ENCODE results near the gene TCAF1.
A peak's percentile ranks its signal among the peaks of the same experiment; 100 is the strongest.
"Not testable (repeated sequence)": the region's sequence is repeated elsewhere in the genome, so short reads cannot be mapped to it uniquely, and the experiment has no call there.

The TCAF1 gene

DNA sequence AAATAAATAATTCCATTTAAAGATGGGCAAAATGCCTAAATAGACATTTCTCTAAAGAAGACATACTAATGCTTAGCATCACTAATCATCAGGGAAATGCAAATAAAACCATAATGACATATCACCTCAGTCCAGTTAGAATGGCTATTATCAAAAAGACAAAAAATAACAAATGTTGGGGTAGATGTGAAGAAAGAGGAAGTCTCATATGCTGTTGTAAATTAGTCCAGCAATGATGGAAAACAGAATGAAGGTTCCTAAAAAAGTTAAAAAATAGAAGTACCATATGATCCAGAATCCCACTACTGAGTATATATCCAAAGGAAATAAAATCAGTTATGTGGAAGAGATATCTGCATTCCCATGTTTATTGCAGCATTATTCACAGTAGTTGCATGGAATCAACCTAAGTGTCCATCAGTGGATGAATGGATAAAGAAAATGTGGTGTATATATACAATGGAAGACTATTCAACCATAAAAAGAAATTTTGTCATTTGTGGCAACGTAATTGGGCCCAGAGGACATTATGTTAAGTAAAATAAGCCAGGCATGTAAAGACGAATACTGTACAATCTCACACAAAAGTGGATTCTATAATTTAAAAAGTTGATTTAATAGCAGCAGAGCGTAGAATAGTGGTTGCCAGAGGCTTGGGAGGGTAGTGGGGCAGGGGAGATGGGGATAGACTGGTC, 52.0 kb downstream of the TCAF1 start:
- no peak for DNase-seq

DNA sequence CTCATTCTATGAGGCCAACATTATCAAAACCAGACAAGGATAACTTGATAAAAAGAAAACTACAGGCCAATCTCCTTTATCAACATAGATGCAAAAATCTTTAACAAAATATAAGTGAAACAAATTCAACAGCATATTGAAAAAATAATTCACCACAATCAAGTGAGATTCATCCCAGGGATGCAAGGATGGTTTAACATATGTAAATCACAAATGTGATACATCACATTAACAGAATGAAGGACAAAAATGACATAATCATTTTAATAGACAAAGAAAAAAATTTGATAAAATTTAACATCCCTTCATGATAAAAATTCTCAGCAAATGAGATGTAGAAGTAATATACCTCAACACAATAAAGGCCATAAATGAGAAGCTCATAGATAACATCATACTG, 53.8 kb downstream of the TCAF1 start:
- DNase-seq, result no peak

DNA sequence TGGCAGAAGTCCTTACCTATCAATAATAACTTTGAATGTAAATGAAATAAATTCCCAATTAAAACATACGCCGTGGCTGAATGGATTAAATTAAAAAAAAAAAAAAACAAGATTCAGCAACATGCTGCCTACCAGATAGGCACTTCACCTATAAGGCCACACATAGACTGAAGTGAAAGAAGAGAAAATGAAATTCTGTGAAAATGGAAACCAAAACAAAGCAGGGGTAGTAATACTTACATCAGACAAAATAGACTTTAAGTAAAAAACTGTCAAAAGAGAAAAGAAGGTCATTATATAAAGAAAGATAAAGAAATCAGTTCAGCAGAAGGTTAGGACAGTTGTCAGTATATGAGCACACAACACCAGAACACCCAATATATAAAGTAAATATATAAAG, 55.3 kb downstream of the TCAF1 start:
- DNase-seq, result peak; percentile 8

DNA sequence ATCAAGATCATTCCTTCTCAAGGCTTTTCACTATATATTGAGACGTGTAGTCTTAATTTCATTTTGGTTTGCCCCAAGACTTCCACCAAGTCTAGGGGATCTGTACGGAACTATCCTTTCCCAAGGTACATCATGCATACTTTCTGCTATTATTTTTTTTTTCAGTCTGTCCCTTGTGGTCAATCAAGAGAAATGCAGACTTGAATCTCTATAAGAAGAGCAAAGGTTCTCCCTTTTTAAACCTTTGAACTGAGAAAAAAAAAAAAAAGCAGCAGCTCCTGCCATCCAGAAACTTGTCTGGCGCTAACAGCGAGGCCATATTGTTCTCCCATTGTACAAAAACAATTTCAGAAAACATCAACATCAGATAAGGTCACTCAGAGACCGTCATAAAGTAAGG, 60.3 kb downstream of the TCAF1 start:
- not testable (repeated sequence) for DNase-seq

DNA sequence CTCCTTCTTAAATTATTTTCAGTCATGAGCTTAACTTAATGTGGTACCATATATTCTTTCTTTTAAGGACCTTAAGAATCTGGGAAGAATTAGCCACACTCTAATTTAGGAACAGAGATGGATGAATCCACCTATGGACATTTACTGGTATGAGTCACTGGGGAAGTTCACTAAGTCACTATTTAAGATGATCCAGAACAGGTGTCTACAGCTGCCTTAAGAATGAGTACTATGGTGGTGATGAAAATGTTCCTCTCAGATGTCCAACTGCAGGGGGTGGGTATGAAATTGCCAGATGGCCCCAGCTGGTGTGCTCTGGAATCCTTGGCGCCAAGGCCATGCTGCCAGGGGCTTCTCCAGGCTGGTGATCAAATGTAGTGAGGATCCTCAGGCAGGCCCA, 61.9 kb downstream of the TCAF1 start:
- not testable (repeated sequence) for DNase-seq

DNA sequence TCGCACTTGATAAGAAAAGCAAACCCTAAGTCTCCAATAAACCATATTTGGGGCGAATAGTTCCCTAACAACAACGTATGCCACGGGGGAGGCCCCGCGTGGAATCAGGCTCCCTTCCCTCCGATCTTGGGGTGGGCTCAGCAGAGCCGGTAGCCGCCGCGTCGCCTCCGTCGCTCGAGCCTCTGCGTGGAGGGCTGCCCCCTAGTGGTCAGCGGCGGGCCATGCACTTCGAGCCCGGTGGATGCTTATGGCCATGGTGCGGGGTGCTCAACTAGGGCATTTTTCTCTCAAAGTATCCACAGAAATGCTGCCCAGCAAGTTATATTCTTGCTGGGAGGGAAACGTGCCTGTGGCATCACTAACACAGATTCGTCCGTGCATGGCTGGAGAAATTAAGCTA, 64.8 kb downstream of the TCAF1 start:
- not testable (repeated sequence) for DNase-seq

DNA sequence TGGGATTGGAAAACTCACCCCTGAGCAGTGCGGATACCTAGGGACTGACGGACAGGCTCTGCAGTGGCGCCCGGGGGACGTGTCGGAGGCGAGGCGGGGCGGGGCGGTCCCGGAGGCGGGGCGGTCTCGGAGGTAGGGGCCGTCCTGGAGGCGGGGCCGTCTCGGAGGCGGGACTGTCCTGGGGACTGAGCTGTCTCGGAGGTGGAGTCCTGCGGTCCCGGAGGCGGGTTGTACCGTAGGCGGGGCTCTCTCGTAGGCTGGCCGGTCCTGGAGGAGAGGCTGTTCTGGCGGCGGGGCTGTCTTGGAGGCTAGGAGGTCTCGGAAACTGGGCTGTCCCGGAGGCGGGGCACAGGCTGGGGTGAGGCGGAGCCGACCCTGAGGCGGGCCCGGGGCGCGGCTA, 65.4 kb downstream of the TCAF1 start:
- not testable (repeated sequence) for DNase-seq

DNA sequence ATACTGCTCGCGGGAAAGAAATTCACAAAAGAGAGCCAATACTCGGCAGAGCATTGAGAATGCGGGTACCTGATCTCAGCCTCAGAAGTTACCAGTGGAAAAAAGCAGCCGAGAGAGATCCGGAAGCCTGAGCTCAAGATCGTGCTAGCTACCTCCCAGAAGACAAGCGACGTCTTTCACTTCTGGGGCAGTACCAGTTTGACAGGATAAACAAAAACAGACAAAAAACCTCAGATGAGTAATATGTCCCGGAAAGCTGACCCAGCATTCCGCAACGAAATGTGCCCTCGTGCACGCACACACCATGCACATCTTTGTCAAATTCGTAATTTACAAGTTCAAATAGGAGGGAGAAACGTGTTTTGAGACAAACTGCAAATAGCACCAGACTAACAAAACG, 65.9 kb downstream of the TCAF1 start:
- not testable (repeated sequence) for DNase-seq

DNA sequence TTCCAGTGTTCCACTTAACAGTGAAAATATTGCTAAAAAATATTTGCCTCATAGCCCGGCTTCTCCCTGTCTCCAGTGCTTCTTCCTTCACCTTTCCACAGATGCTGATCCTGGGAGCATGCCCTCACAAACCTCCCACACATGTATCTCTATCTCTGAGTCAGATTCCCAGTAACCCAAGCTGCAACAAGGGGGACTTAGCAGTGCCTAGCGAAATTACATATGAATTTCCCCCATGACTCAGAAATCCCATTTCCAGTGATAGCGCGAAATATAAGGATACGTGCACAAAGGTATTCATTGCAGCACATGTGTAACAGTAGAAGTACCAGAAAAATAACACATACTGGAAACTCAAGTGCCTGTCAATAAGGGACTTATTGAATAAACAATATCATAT, 75.4 kb downstream of the TCAF1 start:
- not testable (repeated sequence) for DNase-seq

DNA sequence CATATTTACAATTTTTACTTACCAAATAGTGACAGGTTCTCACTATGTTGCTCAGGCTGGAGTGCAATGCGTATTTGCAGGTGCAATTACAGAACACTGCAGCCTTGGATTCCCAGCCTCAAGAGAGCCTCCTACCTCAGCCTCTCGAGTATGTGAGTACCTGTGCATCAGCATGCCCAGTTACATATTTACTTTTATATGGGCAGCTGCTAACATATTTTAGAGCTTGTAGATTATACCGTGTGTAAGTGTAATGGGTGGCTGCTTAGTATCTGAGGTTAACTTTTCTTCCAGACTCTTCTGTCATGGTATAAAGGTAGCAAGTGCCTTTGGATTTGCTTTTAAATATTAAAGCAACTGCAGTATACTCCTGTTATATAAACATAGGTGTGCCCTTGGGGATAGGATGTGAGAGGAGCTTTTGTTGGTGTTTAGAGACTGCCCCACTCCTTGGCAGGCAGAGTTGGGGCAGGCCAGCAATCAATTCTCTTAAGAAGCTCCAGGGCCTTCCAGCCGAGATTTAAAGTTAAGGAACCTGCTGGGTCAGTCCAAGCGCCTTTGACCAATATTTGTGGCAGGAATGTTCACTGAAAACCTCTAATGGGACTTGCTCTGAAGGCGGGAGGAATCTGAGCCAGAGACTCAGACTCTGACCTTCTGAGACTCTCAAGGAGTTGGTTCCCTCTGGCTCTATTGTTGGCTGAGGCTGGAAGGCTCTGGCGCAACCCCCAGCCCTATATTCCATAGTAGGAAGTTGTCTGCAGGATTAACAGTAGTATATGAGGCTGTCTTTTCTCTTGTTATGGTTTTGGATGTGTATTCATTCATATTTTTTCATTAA, 77.5 kb downstream of the TCAF1 start:
- not testable (repeated sequence) for DNase-seq

DNA sequence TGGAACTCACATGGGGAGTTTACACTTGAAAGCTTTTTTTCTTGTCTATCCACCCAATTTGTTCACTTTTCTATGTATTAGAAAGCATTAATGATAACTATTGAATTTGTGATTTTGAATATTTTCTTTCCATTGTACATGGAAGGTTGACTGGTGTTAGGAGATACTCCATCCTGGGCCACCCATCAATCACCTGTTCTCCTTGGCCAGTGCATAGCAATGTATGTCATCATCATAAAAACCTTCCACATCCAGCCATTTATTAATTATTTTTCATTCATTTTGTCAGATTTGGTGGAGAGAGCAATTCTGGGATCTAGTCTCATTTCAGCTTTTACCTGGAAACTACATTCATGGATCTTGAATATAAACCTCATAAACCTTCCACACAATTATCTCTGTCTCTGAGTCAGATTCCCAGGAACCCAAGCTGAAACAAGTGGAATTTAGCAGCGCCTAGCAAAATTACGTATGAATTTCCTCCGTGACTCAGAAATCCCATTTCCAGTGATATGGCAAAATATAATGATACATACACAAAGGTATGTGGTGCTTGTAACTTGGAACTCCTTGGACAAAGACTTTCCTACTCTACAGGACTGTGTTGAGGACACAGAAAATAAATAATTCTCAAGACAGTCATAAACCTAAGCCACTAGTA, 78.2 kb downstream of the TCAF1 start:
- DNase-seq, result not testable (repeated sequence)

DNA sequence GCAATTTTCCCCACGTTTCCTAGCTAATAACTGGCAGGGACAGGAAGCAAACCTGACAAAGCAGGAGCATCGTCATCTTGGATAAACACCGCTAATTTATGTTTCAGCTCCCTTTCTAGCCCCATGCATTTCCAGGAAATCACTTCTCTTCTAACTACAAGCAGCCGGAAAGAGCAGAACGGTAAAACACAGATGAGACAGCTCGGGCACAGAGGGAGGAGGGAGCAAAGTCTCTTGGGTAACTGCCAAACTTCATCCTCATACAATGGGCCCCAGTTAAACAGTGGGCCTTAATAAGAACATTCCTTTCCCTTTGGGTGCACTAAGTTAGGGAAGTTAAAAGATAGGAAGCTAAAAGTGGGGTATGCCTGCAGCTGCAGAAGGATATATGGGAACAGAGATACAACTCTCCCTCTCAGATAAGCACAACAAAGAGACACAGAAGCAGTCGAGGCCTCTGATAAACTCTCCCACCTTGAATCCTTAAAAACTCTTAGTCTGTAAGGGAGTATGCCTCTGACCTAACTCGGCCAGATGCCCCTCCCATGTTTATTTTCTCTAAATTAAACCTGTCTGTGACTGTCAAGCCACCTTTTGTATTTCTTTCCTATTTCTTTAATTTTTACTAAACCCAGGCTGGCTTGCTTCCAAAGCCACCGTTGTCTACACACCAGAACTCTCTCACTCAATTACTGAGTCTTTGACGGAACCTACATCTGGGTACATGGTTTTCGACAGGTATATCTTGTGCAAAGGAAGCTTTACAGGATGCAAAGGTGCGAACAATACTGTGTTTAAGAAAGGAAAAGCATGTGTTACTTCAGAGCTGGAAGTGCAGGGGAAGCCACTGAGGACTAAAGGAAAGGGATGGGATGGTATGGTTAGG, 80.3 kb downstream of the TCAF1 start:
- not testable (repeated sequence) for DNase-seq

DNA sequence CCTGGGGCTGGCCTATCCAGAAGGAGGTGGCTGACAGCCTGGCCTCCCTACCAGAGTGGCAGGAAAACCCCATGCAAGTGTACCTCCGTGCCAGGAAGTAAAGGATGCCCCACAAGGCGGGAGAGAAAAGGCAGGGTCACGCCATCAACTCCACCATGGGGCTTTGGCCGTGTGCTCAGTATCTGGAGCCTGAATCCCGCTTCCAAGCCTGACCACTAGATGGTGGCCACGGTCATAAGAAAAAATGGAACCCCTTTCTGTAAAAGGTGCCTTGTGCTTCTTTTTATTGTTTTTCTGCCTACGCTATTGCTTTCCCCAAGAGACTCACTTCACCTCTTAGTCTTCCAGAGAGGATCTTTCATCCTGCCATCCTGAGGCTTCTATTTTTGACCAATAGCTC, 84.1 kb downstream of the TCAF1 start:
- not testable (repeated sequence) for DNase-seq

DNA sequence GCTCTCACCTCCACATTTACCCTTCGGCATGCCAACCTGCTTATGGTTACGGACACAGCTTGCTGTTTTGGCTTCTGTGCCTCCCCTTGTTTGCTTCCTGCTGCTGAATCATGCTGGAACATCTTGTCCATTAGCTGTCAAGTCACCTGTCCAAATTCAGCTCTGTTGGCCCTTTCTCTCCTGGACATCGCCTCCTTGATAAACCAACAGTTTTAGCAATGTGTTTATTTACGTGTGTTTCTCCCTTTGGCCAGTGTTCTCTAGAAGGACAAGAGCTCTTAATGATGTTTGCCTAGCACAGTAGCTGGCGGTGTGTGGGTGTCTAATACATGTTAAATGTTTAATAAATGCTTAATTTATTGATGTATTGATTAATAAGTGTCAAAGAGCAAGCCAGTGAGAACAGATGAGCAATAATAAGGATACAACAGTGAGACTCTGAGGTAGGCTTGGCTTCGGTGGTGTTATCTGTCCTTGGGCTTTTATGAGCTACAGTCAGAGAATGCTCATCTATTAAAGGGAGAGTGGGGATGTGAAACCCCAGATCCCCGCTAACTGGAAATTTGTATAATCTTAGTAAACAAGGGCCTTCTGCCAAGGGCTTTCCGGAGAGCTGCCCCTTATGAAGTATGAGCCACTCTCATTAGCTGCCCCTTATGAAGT, 85.4 kb downstream of the TCAF1 start:
- not testable (repeated sequence) for DNase-seq

DNA sequence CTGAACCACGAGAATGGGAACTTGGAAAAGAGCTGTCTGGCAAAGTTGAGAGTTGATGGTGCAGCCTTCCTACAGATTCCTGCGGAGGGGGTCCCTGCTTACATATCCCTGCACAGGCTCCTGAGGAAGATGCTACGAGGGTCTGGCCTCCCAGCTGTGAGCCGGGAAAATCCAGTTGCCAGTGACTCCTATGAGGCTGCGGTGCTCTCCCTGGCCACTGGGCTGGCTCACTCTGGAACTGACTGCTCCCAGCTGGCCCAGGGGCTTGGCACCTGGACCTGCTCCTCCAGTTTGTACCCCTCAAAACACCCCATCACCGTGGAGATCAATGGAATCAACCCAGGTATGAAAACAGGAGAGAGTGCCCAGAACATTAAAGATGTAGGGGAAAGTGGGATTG, 91.3 kb downstream of the TCAF1 start:
- DNase-seq, result not testable (repeated sequence)

DNA sequence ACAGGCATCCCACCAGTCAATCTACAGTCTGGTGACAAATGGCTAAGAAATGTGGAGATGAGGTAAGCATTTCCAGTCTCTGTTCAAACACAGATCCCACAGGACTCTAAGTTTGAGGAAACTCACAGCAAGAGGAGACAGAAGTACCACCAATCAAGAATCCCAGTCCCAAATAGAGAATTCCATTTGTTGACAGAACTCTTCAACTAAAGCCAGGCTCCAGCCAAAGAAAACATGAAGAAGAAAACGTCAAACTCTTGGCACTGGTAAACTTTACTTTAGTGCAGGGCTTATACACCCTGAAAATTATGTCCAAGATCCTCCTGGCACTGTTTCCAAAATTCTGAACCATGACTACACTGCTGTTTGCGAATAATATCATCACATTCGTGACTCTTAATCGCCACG, 95.3 kb downstream of the TCAF1 start:
- not testable (repeated sequence) for DNase-seq

All from suppressor macrophage treated with lipopolysaccharide for 4 hours (primary cell).